ENCODE results near the gene BBLN.
A peak's percentile ranks its signal among the peaks of the same experiment; 100 is the strongest.
"Not testable (repeated sequence)": the region's sequence is repeated elsewhere in the genome, so short reads cannot be mapped to it uniquely, and the experiment has no call there.

BBLN gene

DNA sequence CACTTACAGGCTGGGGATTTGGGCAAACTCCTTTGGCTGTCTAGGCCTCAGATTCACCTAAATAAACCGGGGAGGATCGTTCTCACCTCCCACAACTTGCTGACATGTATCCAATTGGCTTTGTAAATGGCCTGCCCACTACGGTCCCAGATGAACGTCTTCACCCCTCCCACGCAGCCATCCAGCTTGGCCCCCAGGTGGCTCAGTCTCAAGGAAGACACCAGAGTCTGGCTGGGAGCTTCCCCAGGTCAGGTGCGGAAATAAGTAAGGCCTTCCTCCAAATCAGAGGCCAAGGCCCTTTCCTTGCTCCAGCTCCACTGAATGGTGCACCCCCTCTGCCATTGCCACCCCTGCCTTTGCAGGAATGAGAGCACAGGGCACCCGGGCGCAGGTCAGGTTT lies 19.9 kb downstream of the BBLN start:
- H3K4me3 Mint-ChIP-seq = no peak overlapping the region
- DNase-seq = no peak
- peaks cover 34% of the 10 kb centered on the region for H3K36me3 Mint-ChIP-seq (ENCODE audit: low read depth)
- no peaks in the 10 kb centered on the region for H3K9me3 Mint-ChIP-seq
- no peak overlapping the region for H3K27ac Mint-ChIP-seq
- no peak for ATAC-seq
- H3K27me3 Mint-ChIP-seq = no peaks in the 10 kb centered on the region
- peaks cover 7% of the 10 kb centered on the region for H3K4me1 Mint-ChIP-seq

- peaks cover 7% of the 10 kb centered on the region for H3K4me1 Mint-ChIP-seq
- ATAC-seq = no peak
- no peaks in the 10 kb centered on the region for H3K9me3 Mint-ChIP-seq
- no peaks in the 10 kb centered on the region for H3K27me3 Mint-ChIP-seq
- no peak overlapping the region for H3K27ac Mint-ChIP-seq
- no peak for DNase-seq
- peaks cover 32% of the 10 kb centered on the region for H3K36me3 Mint-ChIP-seq (ENCODE audit: low read depth)
- H3K4me3 Mint-ChIP-seq = no peak overlapping the region
Observed at GRCh38 chr9:128180447-128180846, 20.4 kb downstream of the BBLN start.

DNA sequence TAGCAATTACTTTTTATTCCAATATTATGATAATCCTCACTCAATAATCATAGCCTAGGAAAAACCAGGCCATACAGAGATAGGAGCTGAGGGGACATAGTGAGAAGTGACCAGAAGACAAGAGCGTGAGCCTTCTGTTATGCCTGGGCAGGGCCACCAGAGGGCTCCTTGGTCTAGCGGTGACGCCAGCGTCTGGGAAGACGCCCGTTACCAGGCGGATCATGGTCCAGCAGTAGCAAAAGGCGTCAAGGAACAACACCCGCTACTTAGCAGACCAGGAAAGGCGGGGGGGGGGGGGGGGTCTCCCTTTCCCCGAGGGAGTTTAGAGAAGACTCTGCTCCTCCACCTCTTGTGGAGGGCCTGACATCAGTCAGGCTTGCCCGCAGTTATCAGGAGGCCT lies 21.4 kb downstream of the BBLN start:
- H3K27ac Mint-ChIP-seq, H3K9me3 Mint-ChIP-seq, ATAC-seq, H3K4me3 Mint-ChIP-seq, DNase-seq, H3K27me3 Mint-ChIP-seq, H3K4me1 Mint-ChIP-seq: not testable (repeated sequence)
- H3K36me3 Mint-ChIP-seq (ENCODE audit: low read depth) = peaks cover 37% of the 10 kb centered on the region

GRCh38 chr9:128182893-128183588 lies 23.0 kb downstream of the BBLN start:
- peaks cover 34% of the 10 kb centered on the region for H3K36me3 Mint-ChIP-seq (ENCODE audit: low read depth)

GRCh38 chr9:128185979-128186965 lies 26.2 kb downstream of the BBLN start:
- peaks cover 28% of the 10 kb centered on the region for H3K36me3 Mint-ChIP-seq (ENCODE audit: low read depth)
- no peaks in the 10 kb centered on the region for H3K27me3 Mint-ChIP-seq
- no peak for DNase-seq
- no peak for ATAC-seq
- peaks cover 39% of the 10 kb centered on the region for H3K4me1 Mint-ChIP-seq
- no peaks in the 10 kb centered on the region for H3K9me3 Mint-ChIP-seq
- H3K4me3 Mint-ChIP-seq = no peak overlapping the region
- H3K27ac Mint-ChIP-seq = no peak overlapping the region

More at GRCh38 chr9:128182893-128183588, 23.0 kb downstream of the BBLN start:
- no peak overlapping the region for H3K4me3 Mint-ChIP-seq
- peaks cover 17% of the 10 kb centered on the region for H3K4me1 Mint-ChIP-seq
- no peaks in the 10 kb centered on the region for H3K9me3 Mint-ChIP-seq
- H3K27me3 Mint-ChIP-seq = no peaks in the 10 kb centered on the region
- no peak overlapping the region for H3K27ac Mint-ChIP-seq
- no peak for ATAC-seq
- no peak for DNase-seq

- Mint-ChIP-seq H3K27me3 (no peaks in the 10 kb centered on the region), H3K9me3 (no peaks in the 10 kb centered on the region), H3K4me3 (no peak overlapping the region), H3K4me1 (peaks cover 44% of the 10 kb centered on the region), H3K27ac (no peak overlapping the region), H3K36me3 (ENCODE audit: low read depth) (peaks cover 28% of the 10 kb centered on the region)
- DNase-seq (no peak), ATAC-seq (no peak)
Observed at GRCh38 chr9:128187361-128187760, 27.3 kb downstream of the BBLN start.

DNA sequence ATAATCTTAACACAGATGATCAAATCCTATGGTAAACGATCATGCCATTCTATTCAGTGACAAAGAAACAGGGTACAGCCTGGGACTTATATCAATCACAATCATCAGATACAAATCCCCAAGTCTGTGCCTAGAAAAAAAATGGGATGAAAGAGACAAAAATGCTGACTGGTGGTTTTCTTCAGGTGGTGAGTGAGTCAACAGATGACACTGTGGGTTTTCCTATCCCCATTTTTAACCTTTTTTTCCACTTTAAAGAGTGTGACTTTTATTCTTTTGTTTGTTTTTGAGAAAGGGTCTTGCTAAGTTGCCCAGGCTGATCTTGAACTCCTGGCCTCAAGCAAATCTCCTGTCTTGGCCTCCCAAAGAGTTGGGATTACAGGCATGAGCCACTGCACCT lies 28.1 kb downstream of the BBLN start:
- DNase-seq (no peak), ATAC-seq (no peak)
- peaks cover 45% of the 10 kb centered on the region for H3K4me1 Mint-ChIP-seq
- H3K9me3 Mint-ChIP-seq = no peaks in the 10 kb centered on the region
- H3K27me3 Mint-ChIP-seq = peaks cover 4% of the 10 kb centered on the region
- H3K36me3 Mint-ChIP-seq (ENCODE audit: low read depth) = peaks cover 26% of the 10 kb centered on the region
- peak overlapping the region; percentile 23 for H3K4me3 Mint-ChIP-seq
- H3K27ac Mint-ChIP-seq = no peak overlapping the region

GRCh38 chr9:128190013-128190412 lies 29.9 kb downstream of the BBLN start:
- H3K4me1 Mint-ChIP-seq = peaks cover 42% of the 10 kb centered on the region
- H3K4me3 Mint-ChIP-seq = peak overlapping the region; percentile 94
- H3K9me3 Mint-ChIP-seq = no peaks in the 10 kb centered on the region
- peak overlapping the region; percentile 90 for H3K27ac Mint-ChIP-seq
- peaks cover 4% of the 10 kb centered on the region for H3K27me3 Mint-ChIP-seq
- ATAC-seq (peak; percentile 30), DNase-seq (no peak)
- peaks cover 19% of the 10 kb centered on the region for H3K36me3 Mint-ChIP-seq (ENCODE audit: low read depth)

DNA sequence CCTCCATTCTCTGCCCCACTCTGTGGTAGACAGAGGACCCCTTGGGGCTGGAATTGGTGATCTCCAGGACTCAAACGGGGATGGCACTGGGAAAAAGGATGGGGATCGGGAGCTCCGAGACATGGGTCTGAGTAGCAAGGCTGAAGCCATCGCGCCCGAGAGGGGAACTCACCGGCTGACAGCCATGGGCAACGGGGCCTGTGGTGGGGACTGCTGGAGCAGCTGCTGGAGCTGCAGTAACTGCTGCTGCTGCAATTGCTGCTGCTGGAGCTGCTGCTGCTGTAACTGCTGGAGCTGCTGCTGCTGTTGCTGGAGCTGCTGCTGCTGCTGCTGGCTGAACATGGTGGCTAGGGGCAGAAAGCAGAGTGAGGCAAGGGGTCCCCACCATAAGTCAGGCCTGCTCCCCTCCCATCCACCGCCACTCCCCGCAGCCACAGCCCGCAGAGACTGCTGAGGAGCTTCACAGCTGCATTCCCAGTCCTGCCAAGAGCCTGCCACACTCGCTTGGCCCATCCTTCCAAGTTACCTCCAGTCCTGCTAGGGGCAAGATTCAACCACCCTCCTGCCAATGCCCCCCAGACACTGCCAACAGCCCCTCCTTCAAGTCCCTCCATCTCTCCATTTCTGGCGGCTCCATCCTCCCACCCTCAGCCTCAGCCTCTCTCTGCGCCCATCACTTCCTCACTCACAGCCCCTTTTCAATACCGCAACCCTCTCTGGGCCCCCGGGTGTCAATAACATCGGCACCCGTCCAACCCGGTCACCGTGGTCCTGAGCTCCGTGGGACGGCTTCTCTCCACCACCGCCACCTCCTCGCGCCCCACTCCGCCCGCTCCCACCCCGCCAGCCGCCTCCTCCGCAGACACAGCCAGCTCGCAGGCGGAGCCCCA lies 30.7 kb downstream of the BBLN start:
- H3K4me1 Mint-ChIP-seq = peaks cover 42% of the 10 kb centered on the region
- peak overlapping the region; percentile 90 for H3K27ac Mint-ChIP-seq
- H3K36me3 Mint-ChIP-seq (ENCODE audit: low read depth) = peaks cover 16% of the 10 kb centered on the region
- peaks cover 4% of the 10 kb centered on the region for H3K27me3 Mint-ChIP-seq
- DNase-seq (no peak), ATAC-seq (peak; percentile 50)
- no peaks in the 10 kb centered on the region for H3K9me3 Mint-ChIP-seq
- peak overlapping the region; percentile 94 for H3K4me3 Mint-ChIP-seq

- H3K27ac Mint-ChIP-seq = peak within 1 kb of the TSS; percentile 90
- H3K36me3 Mint-ChIP-seq (ENCODE audit: low read depth) = peaks cover 13% of the 10 kb centered on the region
- DNase-seq (peak; percentile 81), ATAC-seq (peak; percentile 95)
- H3K4me3 Mint-ChIP-seq = peak within 1 kb of the TSS; percentile 94
- H3K4me1 Mint-ChIP-seq = peaks cover 39% of the 10 kb centered on the region
- peaks cover 4% of the 10 kb centered on the region for H3K27me3 Mint-ChIP-seq
- H3K9me3 Mint-ChIP-seq = no peaks in the 10 kb centered on the region
Observed at GRCh38 chr9:128191406-128192046, 31.5 kb downstream of the BBLN start, which contains the start of gene CIZ1. CIZ1 (minus strand) TSS chr9:128191572; CDS start chr9:128190857, 715 bp downstream.

- Mint-ChIP-seq H3K4me3 (no peak overlapping the region), H3K9me3 (no peaks in the 10 kb centered on the region), H3K36me3 (ENCODE audit: low read depth) (peaks cover 8% of the 10 kb centered on the region), H3K4me1 (peaks cover 35% of the 10 kb centered on the region), H3K27ac (no peak overlapping the region), H3K27me3 (peaks cover 4% of the 10 kb centered on the region)
- DNase-seq = no peak
- ATAC-seq = no peak
Observed at GRCh38 chr9:128192601-128193371, 32.7 kb downstream of the BBLN start.

- no peaks in the 10 kb centered on the region for H3K9me3 Mint-ChIP-seq
- H3K4me3 Mint-ChIP-seq = no peak overlapping the region
- no peak overlapping the region for H3K27ac Mint-ChIP-seq
- peaks cover 29% of the 10 kb centered on the region for H3K4me1 Mint-ChIP-seq
- ATAC-seq (no peak), DNase-seq (no peak)
- H3K36me3 Mint-ChIP-seq (ENCODE audit: low read depth) = peaks cover 5% of the 10 kb centered on the region
- peaks cover 4% of the 10 kb centered on the region for H3K27me3 Mint-ChIP-seq
Observed at GRCh38 chr9:128193469-128194096, 33.5 kb downstream of the BBLN start.

Data from activated naive CD8-positive, alpha-beta T cell treated with anti-CD3 and anti-CD28 coated beads, Interleukin-2, amount 50 U/mL, for 24 hours (primary cell).